HPDE6-E6E7 (cell line): ENCODE measurements around the gene P2RY8.
"Not testable (repeated sequence)": the region's sequence is repeated elsewhere in the genome, so short reads cannot be mapped to it uniquely, and the experiment has no call there.

ENCODE experiments used
- DNase-seq: peaks from one replicate; pipeline ENCODE4 v3.0.0; 2011; ENCODE audit warnings: missing footprints; ENCODE audit errors: extremely low spot score

P2RY8 gene

GRCh38 chrX:1446984-1447968 lies 89.7 kb downstream of the P2RY8 start:
- DNase-seq, result not testable (repeated sequence)

- DNase-seq, result no peak
These were observed 92.2 kb downstream of the P2RY8 start for GRCh38 chrX:1444561-1445500.

DNA sequence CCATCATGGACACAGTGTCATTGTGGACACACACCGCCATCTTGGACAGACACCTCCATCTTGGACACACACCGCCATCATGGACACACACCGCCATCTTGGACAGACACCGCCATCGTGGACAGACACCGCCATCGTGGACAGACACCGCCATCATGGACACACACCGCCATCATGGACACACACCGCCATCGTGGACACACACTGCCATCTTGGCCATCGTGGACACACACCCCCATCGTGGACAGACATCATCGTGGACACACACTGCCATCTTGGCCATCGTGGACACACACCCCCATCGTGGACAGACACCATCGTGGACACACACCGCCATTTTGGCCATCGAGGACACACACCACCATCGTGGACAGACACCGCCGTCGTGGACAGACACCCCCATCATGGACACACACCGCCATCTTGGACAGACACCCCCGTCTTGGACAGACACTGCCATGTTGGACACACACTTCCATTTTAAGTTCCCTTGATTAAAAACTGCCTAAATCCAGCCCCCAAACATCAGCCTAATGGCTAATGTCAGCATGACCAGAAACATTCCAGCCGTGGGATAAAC lies 93.4 kb downstream of the P2RY8 start:
- no peak for DNase-seq

DNA sequence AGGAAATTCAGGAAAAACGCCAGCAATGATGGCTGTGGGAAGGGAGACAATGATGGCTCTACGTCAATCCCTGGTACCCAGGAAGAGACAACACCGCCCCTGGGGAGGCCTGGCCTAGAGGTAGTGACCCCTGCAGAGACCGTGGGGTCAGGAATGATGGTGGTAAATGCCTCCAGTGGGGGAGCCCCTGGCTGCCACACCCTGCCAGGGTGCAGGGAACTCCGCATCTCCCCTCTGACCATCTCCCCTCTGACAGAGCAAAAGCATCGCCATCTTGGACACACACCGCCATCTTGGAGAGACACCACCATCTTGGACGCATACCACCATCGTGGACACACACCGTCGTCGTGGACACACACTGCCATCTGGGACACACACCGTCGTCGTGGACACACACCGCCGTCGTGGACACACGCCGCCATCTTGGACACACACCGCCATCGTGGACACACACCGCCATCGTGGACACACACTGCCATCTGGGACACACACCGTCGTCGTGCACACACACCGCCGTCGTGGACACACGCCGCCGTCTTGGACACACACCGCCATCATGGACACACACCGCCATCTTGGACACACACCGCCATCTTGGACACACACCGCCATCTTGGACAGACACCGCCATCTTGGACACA lies 94.1 kb downstream of the P2RY8 start:
- DNase-seq, result no peak

- DNase-seq, result no peak
These were observed 94.8 kb downstream of the P2RY8 start for GRCh38 chrX:1442016-1442665.

GRCh38 chrX:1440506-1440905 lies 96.5 kb downstream of the P2RY8 start:
- no peak for DNase-seq

GRCh38 chrX:1435241-1435895 lies 101.6 kb downstream of the P2RY8 start:
- DNase-seq, result no peak

DNA sequence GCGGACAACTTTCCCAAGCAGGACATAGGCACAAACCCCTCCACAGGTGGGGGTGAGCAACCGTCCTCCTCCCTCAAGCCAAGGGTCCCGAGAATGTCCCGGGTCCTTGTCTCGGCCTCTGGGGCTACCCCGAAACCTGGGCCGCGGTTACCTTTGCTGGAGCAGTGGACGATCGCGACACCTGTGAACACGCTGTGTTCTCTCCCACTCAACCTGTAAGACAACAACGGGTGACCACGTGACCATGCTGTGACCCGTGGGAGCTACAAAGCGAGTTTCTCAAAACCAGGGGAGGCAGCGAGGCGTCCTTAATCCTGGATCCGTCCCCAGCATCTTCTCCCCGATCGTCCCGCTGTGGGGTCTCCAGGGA lies 102.1 kb downstream of the P2RY8 start:
- no peak for DNase-seq

GRCh38 chrX:1433646-1434357 lies 103.2 kb downstream of the P2RY8 start:
- DNase-seq, result no peak

DNA sequence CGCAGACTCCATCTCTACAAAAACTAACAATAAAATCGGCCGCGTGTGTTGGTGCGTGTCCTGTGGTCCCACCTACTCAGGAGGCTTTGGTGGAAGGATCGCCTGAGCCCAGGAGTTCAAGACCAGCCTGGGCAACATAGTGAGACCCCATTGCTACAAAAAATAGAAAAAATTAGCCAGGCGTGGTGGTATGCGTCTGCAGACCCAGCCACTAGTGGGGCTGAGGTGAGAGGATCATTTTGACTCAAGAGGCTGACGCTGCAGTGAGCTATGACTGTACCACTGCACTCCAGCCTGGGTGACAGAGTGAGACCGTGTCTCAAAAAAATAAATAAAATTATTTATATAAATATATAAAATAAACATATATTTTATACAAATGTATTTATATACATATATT lies 106.5 kb downstream of the P2RY8 start:
- no peak for DNase-seq

GRCh38 chrX:1427756-1428155 lies 109.2 kb downstream of the P2RY8 start:
- DNase-seq, result no peak

- not testable (repeated sequence) for DNase-seq
These were observed 110.7 kb downstream of the P2RY8 start for GRCh38 chrX:1426321-1426720.

GRCh38 chrX:1425381-1425780 lies 111.6 kb downstream of the P2RY8 start:
- no peak for DNase-seq

DNA sequence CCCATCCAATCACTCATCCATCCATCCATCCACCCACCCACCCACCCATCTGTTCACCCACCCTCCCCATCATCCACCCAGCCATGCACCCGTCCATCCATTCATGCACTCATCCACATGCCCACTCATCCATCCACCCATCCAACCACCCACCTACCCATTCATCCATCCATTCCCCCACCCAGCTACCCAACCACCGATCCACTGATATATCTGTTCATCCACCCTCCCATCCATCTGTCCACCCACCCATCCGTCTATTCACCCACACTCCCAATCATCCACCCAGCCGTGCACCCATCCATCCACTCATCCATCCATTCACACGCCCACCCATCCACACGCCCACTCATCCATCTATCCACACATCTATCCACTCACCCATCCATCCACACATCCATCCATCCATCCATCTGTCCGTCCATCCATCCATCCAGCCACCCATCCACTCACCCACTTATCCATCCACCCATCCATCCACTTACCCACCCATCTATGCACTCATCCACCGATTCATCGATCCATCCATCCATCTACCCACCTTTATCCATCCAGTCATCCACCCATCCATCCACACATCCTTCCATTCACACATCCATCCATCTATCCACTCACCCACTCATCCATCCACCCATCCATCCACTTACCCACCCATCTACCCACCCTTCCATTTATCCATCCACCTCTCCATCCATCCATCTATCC lies 112.7 kb downstream of the P2RY8 start:
- DNase-seq, result no peak

DNA sequence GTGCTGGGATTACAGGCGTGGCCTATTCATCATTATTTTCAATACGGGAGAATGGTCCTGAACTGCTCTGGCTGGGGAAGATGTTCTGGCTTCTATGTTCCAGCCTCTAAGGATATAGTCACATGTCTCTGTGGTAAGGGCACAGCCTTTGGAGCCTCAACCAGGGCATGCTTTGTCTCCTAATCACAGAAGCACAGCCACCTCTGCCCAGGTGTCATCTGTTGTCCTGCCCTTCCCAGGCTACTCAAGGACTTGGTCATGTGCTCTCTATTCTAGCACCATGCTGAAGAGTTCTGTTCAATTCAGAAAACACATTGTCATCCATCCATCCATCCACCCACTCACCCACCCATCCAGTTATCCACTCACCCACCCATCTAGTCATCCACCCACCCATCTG lies 113.8 kb downstream of the P2RY8 start:
- DNase-seq, result no peak

DNA sequence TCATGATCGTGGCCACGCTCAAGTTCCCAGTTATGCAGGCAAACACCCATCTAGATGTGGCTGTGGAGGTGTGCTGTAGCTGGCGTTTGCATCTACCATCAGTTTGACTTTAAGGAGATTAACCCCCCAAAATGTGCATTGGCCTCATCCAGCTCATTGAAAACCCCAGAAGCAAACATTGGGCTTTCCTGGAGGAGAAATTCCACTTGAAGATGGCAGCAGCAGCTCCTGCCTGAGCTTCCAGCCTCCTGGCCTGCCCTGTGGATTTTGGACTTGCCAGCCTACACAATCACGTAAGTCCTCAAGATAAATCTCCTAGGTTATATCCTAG lies 114.9 kb downstream of the P2RY8 start:
- no peak for DNase-seq

DNA sequence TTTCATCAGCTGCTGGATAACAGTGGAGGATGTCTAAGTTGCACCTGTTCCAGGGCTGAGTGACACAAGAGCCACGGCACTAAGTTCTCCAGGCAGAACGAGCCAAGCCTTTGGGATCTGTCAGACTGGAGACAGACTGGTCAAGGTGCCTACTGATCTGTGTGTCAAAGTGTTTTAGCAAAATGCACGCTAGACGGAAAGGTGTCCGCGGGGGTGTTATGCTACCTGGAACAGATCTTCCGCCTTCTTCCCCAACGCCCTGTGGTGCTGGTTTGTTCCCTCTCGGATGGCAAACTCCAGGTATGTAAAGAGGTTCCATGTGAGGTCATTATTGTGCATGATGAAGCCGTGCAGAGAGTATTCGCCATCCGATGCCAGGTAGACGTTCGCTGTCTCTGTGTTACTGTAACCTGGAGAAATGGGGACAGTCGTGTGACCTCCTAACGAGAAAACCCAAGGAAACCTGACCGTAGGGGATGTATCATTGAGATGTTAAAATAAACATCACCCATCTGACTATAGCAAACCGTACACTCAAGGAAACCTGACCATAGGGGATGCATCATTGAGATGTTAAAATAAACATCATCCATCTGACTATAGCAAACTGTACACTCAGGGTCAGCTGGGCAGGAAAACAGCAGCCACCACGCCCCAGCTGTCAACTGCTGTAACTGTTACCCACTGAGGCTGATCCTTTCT lies 115.4 kb downstream of the P2RY8 start:
- DNase-seq, result no peak

DNA sequence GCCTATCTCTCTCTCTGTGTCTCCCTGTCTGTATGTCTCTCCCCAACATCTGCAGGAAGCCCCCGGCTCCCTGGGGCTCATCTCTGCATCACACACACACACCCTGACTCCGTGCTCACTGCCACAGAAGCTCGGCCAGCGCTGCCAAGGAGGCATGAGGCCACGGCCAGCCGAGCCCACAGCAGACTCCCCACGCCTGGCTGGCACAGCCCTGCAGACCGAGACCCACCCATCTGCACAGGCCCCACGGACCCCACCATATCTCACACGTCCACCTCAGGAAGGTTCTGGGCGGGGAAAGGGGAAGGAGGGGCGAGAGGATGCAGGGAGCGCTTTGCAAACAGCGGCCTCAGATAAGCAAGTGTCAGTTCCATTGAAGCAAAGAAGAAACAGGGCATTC lies 116.6 kb downstream of the P2RY8 start:
- no peak for DNase-seq
